HEK293 (cell line): ENCODE data around the gene DIPK1C.

Experiments
- CTCF ChIP-seq: fragments of 450-650 bp; formaldehyde crosslinking; IDR thresholded peaks from 2 replicates; pipeline ENCODE4 v1.5.1; 2016; ENCODE audit warnings: missing biosample characterization, missing genetic modification characterization
- EGR2 ChIP-seq: fragments of 450-650 bp; formaldehyde crosslinking; IDR thresholded peaks from 2 replicates; pipeline ENCODE4 v1.5.1; 2016; ENCODE audit warnings: low read depth, missing biosample characterization, missing genetic modification characterization
- HOXD13 ChIP-seq: sonication (generic); formaldehyde crosslinking; IDR thresholded peaks from 2 replicates; pipeline ENCODE4 v1.8.0; 2022; ENCODE audit warnings: missing genetic modification reagents, borderline replicate concordance
- PATZ1 ChIP-seq: fragments of 450-650 bp; formaldehyde crosslinking; IDR thresholded peaks from 2 replicates; pipeline ENCODE4 v1.5.1; 2016; ENCODE audit warnings: missing biosample characterization, missing genetic modification characterization
- PRDM1 ChIP-seq: fragments of 450-650 bp; formaldehyde crosslinking; IDR thresholded peaks from 2 replicates; pipeline ENCODE4; 2016; ENCODE audit warnings: missing biosample characterization, missing genetic modification characterization
- REST ChIP-seq: fragments of 450-650 bp; formaldehyde crosslinking; IDR thresholded peaks from 2 replicates; pipeline ENCODE4 v1.5.1; 2016; ENCODE audit warnings: missing biosample characterization, missing genetic modification characterization
- SALL2 ChIP-seq: fragments of 450-650 bp; formaldehyde crosslinking; IDR thresholded peaks from 2 replicates; pipeline ENCODE4 v1.5.0; 2017; ENCODE audit warnings: missing biosample characterization, mild to moderate bottlenecking, missing genetic modification characterization, borderline replicate concordance
- SP2 ChIP-seq: fragments of 450-650 bp; formaldehyde crosslinking; IDR thresholded peaks from 2 replicates; pipeline ENCODE4 v1.5.1; 2016; ENCODE audit warnings: missing biosample characterization, missing genetic modification characterization
- YY1 ChIP-seq: fragments of 450-650 bp; formaldehyde crosslinking; IDR thresholded peaks from 2 replicates; pipeline ENCODE4 v1.5.1; 2018; ENCODE audit warnings: missing biosample characterization, missing genetic modification characterization
- ZBTB11 ChIP-seq: fragments of 450-650 bp; formaldehyde crosslinking; conservative IDR thresholded peaks from 2 replicates; pipeline ENCODE4 v1.5.1; 2016; ENCODE audit warnings: low read depth, missing biosample characterization, missing genetic modification characterization
- ZBTB49 ChIP-seq: fragments of 450-650 bp; formaldehyde crosslinking; IDR thresholded peaks from 2 replicates; pipeline ENCODE4 v1.5.1; 2016; ENCODE audit warnings: missing biosample characterization, missing genetic modification characterization, low read depth
- ZNF132 ChIP-seq: fragments of 450-650 bp; formaldehyde crosslinking; IDR thresholded peaks from 2 replicates; pipeline ENCODE4 v1.5.1; 2017; ENCODE audit warnings: missing biosample characterization, missing genetic modification characterization, borderline replicate concordance
- ZNF529 ChIP-seq: fragments of 450-650 bp; formaldehyde crosslinking; IDR thresholded peaks from 2 replicates; pipeline ENCODE4 v1.5.1; 2017; ENCODE audit warnings: missing genetic modification characterization, missing biosample characterization; ENCODE audit not compliant: insufficient replicate concordance

DNA sequence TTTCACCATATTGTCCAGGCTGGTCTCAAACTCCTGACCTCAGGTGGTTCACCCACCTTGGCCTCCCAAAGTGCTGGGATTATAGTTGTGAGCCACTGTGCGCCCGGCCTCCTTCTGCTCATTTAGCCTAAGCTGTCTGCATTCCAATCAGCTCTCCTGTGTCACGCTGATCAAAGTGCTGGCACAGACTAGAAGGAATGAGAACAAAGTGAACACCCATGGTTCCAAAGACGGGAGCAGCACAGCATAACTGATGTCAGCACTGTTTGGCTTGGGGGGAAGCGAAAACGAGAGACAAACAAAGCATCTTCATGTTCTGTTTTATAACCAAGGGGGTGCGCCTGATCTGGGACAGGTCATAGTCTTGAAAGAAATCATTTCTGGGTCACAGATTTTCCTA, 43.3 kb downstream of the DIPK1C start:
- TF ChIP-seq CTCF (tag by site-specific recombination) (no peak), HOXD13 (CRISPR knock-in tag) (no peak), PRDM1 (no peak), ZBTB49 (tag by site-specific recombination) (no peak), EGR2 (tag by site-specific recombination) (no peak), ZNF529 (no peak), ZBTB11 (tag by site-specific recombination) (no peak), SP2 (tag by site-specific recombination) (no peak), ZNF132 (no peak), PATZ1 (no peak), SALL2 (no peak), YY1 (no peak), REST (no peak)
